HepG2 (cell line): ENCODE measurements around the gene CDK13. TPM values are rescaled to one million over a fixed set of nuclear protein-coding genes. Genes with fewer than 3 reads are reported as not detected.

ENCODE experiments used
- ASH2L ChIP-seq: fragments of 300-600, 200-600 bp; sonication (generic); IDR thresholded peaks from 2 replicates; pipeline ENCODE4 v1.7.0; 2017; ENCODE audit warnings: low read depth, mild to moderate bottlenecking, moderate library complexity, mixed read lengths, low read length; ENCODE audit not compliant: insufficient read length
- ETS1 ChIP-seq: sonication (generic); formaldehyde crosslinking; IDR thresholded peaks from 2 replicates; pipeline ENCODE4 v1.4.0; 2020; ENCODE audit warnings: missing genetic modification reagents
- HIVEP1 ChIP-seq: sonication (generic); formaldehyde crosslinking; IDR thresholded peaks from 2 replicates; pipeline ENCODE4 v1.4.0; 2020; ENCODE audit warnings: mild to moderate bottlenecking, missing genetic modification reagents
- HNF1A ChIP-seq, 2 experiments: sonication (generic) in 1 of 2; formaldehyde crosslinking in 1 of 2; IDR thresholded peaks; 2 replicates each; pipeline versions ENCODE4 v1.4.0 to v1.6.1; 2016 to 2020; ENCODE audit warnings: borderline replicate concordance in 1 of 2, low read depth in 1 of 2, mild to moderate bottlenecking in 1 of 2, missing genetic modification reagents in 1 of 2
- KDM5A ChIP-seq: fragments of 200-600 bp; sonication (generic); IDR thresholded peaks from 2 replicates; pipeline ENCODE4 v1.7.0; 2018; ENCODE audit warnings: antibody characterized with exemption, mild to moderate bottlenecking, low read length, borderline replicate concordance
- NPAS2 ChIP-seq: sonication (generic); formaldehyde crosslinking; IDR thresholded peaks from 2 replicates; pipeline ENCODE4 v1.8.0; 2022; ENCODE audit warnings: mild to moderate bottlenecking, missing genetic modification reagents, borderline replicate concordance
- PBX3 ChIP-seq: sonication (generic); formaldehyde crosslinking; IDR thresholded peaks from 2 replicates; pipeline ENCODE4 v1.8.1; 2023; ENCODE audit warnings: missing genetic modification reagents, inconsistent platforms, borderline replicate concordance
- PHF20 ChIP-seq: sonication (generic); formaldehyde crosslinking; IDR thresholded peaks from 2 replicates; pipeline ENCODE4 v1.5.0; 2020; ENCODE audit warnings: mild to moderate bottlenecking, missing genetic modification reagents
- REPIN1 ChIP-seq: sonication (generic); formaldehyde crosslinking; IDR thresholded peaks from 2 replicates; pipeline ENCODE4 v1.8.0; 2022; ENCODE audit warnings: missing genetic modification reagents, low read depth, mild to moderate bottlenecking, borderline replicate concordance
- TIGD3 ChIP-seq: sonication (generic); formaldehyde crosslinking; IDR thresholded peaks from 2 replicates; pipeline ENCODE4 v1.5.1; 2020; ENCODE audit warnings: mild to moderate bottlenecking, missing genetic modification reagents, borderline replicate concordance
- ZBTB10 ChIP-seq: sonication (generic); formaldehyde crosslinking; IDR thresholded peaks from 2 replicates; pipeline ENCODE4 v1.4.0; 2020; ENCODE audit warnings: missing genetic modification reagents, borderline replicate concordance
- ZNF256 ChIP-seq: sonication (generic); formaldehyde crosslinking; conservative IDR thresholded peaks from 2 replicates; pipeline ENCODE4 v1.4.0; 2020; ENCODE audit warnings: missing genetic modification reagents
- ZNF30 ChIP-seq: sonication (generic); formaldehyde crosslinking; IDR thresholded peaks from 2 replicates; pipeline ENCODE4 v1.5.0; 2020; ENCODE audit warnings: mild to moderate bottlenecking, missing genetic modification reagents
- ZNF772 ChIP-seq: sonication (generic); formaldehyde crosslinking; IDR thresholded peaks from 2 replicates; pipeline ENCODE4 v1.5.0; 2020; ENCODE audit warnings: mild to moderate bottlenecking, missing genetic modification reagents
- polyA plus RNA-seq, 8 experiments: library from polyadenylated mRNA; depleted of rRNA in 3 of 8; stranded (reverse) in 7 of 8; unstranded in 1 of 8; fragments of >200 nt; fragmentation: Illumina TruSeq in 4 of 8; extraction: Trizol in 4 of 8; gene quantifications; 2 replicates each; pipeline versions ENCODE4 v1.2.1 to v1.2.3, GENCODE V29; 2011 to 2016; ENCODE audit warnings: low read depth in 4 of 8, missing spikeins in 1 of 8, mixed read lengths in 1 of 8; ENCODE audit not compliant: insufficient read depth in 1 of 8
- total RNA-seq, 5 experiments: library from RNA; depleted of rRNA; stranded (reverse); fragments of >200 nt; fragmentation: Illumina TruSeq; extraction: Trizol; gene quantifications; 2 replicates each; pipeline ENCODE4 v1.2.3, GENCODE V29; 2016; ENCODE audit warnings: low read depth in 1 of 5

CDK13 gene
- total and polyA plus RNA-seq, 2 of the 13 experiments (the other 11 are each of a cell fraction or from before 2014, with no cell fraction given), result 21.0 to 40.9 TPM

GRCh38 chr7:40134428-40135316 is 184.6 kb downstream of the CDK13 start, which contains the start of the genes MPLKIP and SUGCT (continued):
- peak; percentile 100 for TF ChIP-seq ASH2L
- TF ChIP-seq ZNF256, result 0 out of 2 replicates have a peak, but pooled peaks have one; percentile 32
- TF ChIP-seq ZNF30 (CRISPR knock-in tag), result no peak
- no peak; the same call in 1 of the 2 replicates for TF ChIP-seq ETS1 (CRISPR knock-in tag)
- peak; percentile 81 for TF ChIP-seq HIVEP1 (CRISPR knock-in tag)
- TF ChIP-seq ZBTB10 (CRISPR knock-in tag), result peak; percentile 18; the same call in 1 of the 2 replicates
- peak; percentile 90 for TF ChIP-seq REPIN1 (CRISPR knock-in tag)
- TF ChIP-seq PBX3, result no peak
- TF ChIP-seq TIGD3 (CRISPR knock-in tag), result no peak
- TF ChIP-seq PHF20 (CRISPR knock-in tag), result peak; percentile 87
- peak; percentile 85 for TF ChIP-seq ZNF772
- no peak for TF ChIP-seq NPAS2 (CRISPR knock-in tag)
- TF ChIP-seq KDM5A, result peak; percentile 99
- TF ChIP-seq HNF1A (IDR thresholded peaks at IDR 0.05; ENCODE audit: low read depth), result 0 out of 2 replicates have a peak, but pooled peaks have one; percentile 16
- TF ChIP-seq HNF1A (CRISPR knock-in tag; IDR thresholded peaks at IDR 0.05; ENCODE audit: borderline replicate concordance), result peak; percentile 51; the same call in 1 of the 2 replicates
